ENCODE measurements around the gene IQCB1. TPM values are rescaled to one million over a fixed set of nuclear protein-coding genes. Genes with fewer than 3 reads are reported as not detected.
A peak's percentile ranks its signal among the peaks of the same experiment; 100 is the strongest.

The IQCB1 gene
- total RNA-seq, 1 donor from 2014 or later = 52.4 TPM

DNA sequence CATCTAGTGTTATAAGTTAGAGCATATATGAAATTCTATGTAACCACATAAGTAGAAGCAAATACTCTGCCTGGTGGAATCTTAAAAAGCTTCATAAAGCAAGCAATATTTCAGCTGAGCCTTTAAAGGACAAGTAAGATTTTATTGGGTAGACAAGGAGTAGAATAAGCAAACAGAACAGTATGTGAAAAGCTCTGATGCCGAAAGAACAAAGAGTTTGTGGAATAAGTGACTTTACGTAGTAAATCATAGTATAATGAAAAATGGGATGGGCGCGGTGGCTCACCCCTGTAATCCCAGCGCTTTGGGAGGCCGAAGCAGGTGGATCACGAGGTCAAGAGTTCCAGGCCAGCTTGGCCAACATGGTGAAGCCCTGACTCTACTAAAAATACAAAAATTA is 10.0 kb upstream of the IQCB1 start:
- intact Hi-C loops (cut with micrococcal nuclease) = loop anchor here (1.0 kb wide), 1 partner anchor 10 kb away; the partner anchor contains the start of genes EAF2 and IQCB1
- Mint-ChIP-seq H3K9me3 (no peaks in the 10 kb centered on the region), H3K27me3 (no peaks in the 10 kb centered on the region), H3K4me1 (peaks cover 36% of the 10 kb centered on the region), H3K27ac (peak overlapping the region; percentile 10), H3K36me3 (ENCODE audit: low read depth) (peaks cover 49% of the 10 kb centered on the region), H3K4me3 (no peak overlapping the region)
- no peak for ATAC-seq (ENCODE audit: low read depth)
- POLR2A ChIA-PET = no interaction called here
- DNase-seq = no peak
- TF ChIP-seq CTCF (IDR thresholded peaks at IDR 0.05) = no peak
- CTCF ChIA-PET = no interaction called here

- H3K9me3 Mint-ChIP-seq = no peaks in the 10 kb centered on the region
- intact Hi-C loops (cut with micrococcal nuclease) = no loop called here
- DNase-seq (no peak), ATAC-seq (ENCODE audit: low read depth) (no peak)
- ChIA-PET CTCF (no interaction called here), POLR2A (no interaction called here)
- peaks cover 37% of the 10 kb centered on the region for H3K36me3 Mint-ChIP-seq (ENCODE audit: low read depth)
- no peak overlapping the region for H3K27ac Mint-ChIP-seq
- no peak overlapping the region for H3K4me3 Mint-ChIP-seq
- no peaks in the 10 kb centered on the region for H3K27me3 Mint-ChIP-seq
- TF ChIP-seq CTCF (IDR thresholded peaks at IDR 0.05) = no peak
- peaks cover 47% of the 10 kb centered on the region for H3K4me1 Mint-ChIP-seq
Observed at GRCh38 chr3:121839962-121840361, 5.1 kb upstream of the IQCB1 start.

GRCh38 chr3:121836481-121836880 is 1.6 kb upstream of the IQCB1 start:
- intact Hi-C loops (cut with micrococcal nuclease) = loop anchor here (1.0 kb wide), 1 partner anchor 12 kb away; no protein-coding TSS in a partner anchor
- no peak for TF ChIP-seq CTCF (IDR thresholded peaks at IDR 0.05)
- DNase-seq (no peak), ATAC-seq (ENCODE audit: low read depth) (no peak)
- CTCF ChIA-PET = no interaction called here
- H3K4me3 Mint-ChIP-seq = peak overlapping the region; percentile 99
- no peaks in the 10 kb centered on the region for H3K9me3 Mint-ChIP-seq
- no peaks in the 10 kb centered on the region for H3K27me3 Mint-ChIP-seq
- POLR2A ChIA-PET = interaction anchor here (0.8 to 3.2 kb wide), 6 partner anchors 27 to 548 kb away, joined by 3 to 24 read pairs (median 6); partner anchors contain the start of genes FAM162A, GOLGB1 and HCLS1
- peaks cover 57% of the 10 kb centered on the region for H3K4me1 Mint-ChIP-seq
- peaks cover 48% of the 10 kb centered on the region for H3K36me3 Mint-ChIP-seq (ENCODE audit: low read depth)
- H3K27ac Mint-ChIP-seq = peak overlapping the region; percentile 95

GRCh38 chr3:121836064-121836463 is 1.2 kb upstream of the IQCB1 start:
- Mint-ChIP-seq H3K9me3 (no peaks in the 10 kb centered on the region), H3K27me3 (no peaks in the 10 kb centered on the region), H3K4me1 (peaks cover 61% of the 10 kb centered on the region), H3K27ac (peak overlapping the region; percentile 95), H3K36me3 (ENCODE audit: low read depth) (peaks cover 51% of the 10 kb centered on the region), H3K4me3 (peak overlapping the region; percentile 99)
- intact Hi-C loops (cut with micrococcal nuclease) = loop anchor here (1.0 kb wide), 1 partner anchor 12 kb away; no protein-coding TSS in a partner anchor
- no peak for TF ChIP-seq CTCF (IDR thresholded peaks at IDR 0.05)
- ChIA-PET CTCF (no interaction called here), POLR2A (interaction anchor here (0.8 to 3.2 kb wide), 5 partner anchors 26 to 398 kb away, joined by 3 to 24 read pairs (median 9); partner anchors contain the start of genes GOLGB1 and HCLS1)
- no peak for DNase-seq
- no peak for ATAC-seq (ENCODE audit: low read depth)

- intact Hi-C loops (cut with micrococcal nuclease) = loop anchor here (1.0 to 2.0 kb wide), 10 partner anchors 9 to 581 kb away; partner anchors contain the start of genes FAM162A, GOLGB1, HCLS1 and WDR5B
- peak; percentile 9 for ATAC-seq (ENCODE audit: low read depth)
Observed at GRCh38 chr3:121835465-121835801, 573 bp upstream of the IQCB1 start.

More at GRCh38 chr3:121835465-121835801, 573 bp upstream of the IQCB1 start:
- H3K27ac Mint-ChIP-seq = peak overlapping the region; percentile 95
- peaks cover 67% of the 10 kb centered on the region for H3K4me1 Mint-ChIP-seq
- TF ChIP-seq CTCF (IDR thresholded peaks at IDR 0.05) = no peak
- no peaks in the 10 kb centered on the region for H3K27me3 Mint-ChIP-seq
- H3K9me3 Mint-ChIP-seq = no peaks in the 10 kb centered on the region
- POLR2A ChIA-PET = interaction anchor here (0.6 to 3.2 kb wide), 13 partner anchors 10 to 740 kb away, joined by 3 to 24 read pairs (median 5); partner anchors contain the start of genes CD86, GOLGB1 and HCLS1
- CTCF ChIA-PET = no interaction called here
- H3K36me3 Mint-ChIP-seq (ENCODE audit: low read depth) = peaks cover 54% of the 10 kb centered on the region
- H3K4me3 Mint-ChIP-seq = peak overlapping the region; percentile 99
- DNase-seq = no peak

Data from activated B cell treated with CpG ODN at 0.5 μM for 24 hours (primary cell).